NCI-H82 treated with DMSO at 0.1 percent for 48 hours (cell line): ENCODE results near the gene HOXD4.
A peak's percentile ranks its signal among the peaks of the same experiment; 100 is the strongest.

Experiments
- DNase-seq: peaks from one replicate; lab custom pipeline; 2025; ENCODE audit not compliant: unreplicated experiment; lab: John Stamatoyannopoulos, UW

The HOXD4 gene

GRCh38 chr2:176170602-176171305 is 19.4 kb downstream of the HOXD4 start:
- no peak for DNase-seq

GRCh38 chr2:176171351-176172006 is 20.1 kb downstream of the HOXD4 start:
- DNase-seq, result no peak

GRCh38 chr2:176172007-176172894 is 20.9 kb downstream of the HOXD4 start:
- no peak for DNase-seq

DNA sequence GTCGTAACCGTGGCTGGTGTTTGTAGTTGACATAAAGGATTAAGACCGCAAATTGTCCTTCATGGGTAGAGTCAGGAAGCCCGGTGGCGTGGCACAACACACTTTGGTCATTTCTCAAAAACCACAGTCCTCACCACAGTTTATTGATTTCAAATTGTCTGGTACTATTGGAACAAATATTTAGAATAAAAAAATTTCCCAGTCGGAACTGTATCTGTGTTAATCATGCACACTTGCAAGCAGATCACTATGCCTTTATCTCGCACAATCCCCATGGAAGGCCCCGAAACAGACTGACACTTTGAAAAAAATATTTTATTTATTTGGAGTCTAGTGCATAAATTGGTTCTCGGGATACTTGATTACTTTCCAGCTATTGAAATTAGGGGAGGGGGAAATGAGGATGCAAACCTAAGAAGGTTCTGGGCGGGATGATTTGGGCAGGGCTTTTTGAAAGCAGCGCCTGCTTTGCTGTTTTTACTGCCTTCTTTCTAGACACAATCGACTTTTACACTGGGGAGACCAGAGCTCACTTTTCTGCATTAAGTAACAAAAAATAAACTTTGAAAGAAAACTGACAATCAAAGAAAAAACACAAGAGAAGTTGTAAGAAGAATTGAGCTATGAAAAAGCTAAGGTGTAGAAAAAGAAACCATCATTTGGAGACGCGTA is 21.7 kb downstream of the HOXD4 start:
- no peak for DNase-seq

GRCh38 chr2:176173567-176174381 is 22.4 kb downstream of the HOXD4 start:
- DNase-seq, result no peak

DNA sequence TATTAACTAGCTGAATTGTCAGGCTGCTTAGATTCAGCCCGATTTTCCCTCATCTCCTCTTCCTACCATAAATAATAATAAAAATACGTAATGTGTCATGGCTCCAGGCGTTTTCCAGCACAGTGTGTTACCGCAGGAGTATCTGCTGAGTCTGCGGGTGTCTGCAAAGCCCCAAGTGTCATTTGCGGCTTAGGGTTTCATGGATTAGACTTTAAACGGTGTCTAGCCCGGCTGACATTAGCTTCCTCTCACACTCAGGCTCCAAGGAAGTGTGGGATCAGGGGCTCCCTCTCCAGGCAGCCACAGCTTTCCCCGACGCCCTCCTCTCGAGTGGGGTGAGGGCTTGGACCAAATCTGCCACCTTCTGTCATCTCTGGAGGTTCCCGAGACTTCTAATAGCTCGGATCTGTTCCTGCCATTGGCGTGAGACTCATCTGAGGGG is 23.1 kb downstream of the HOXD4 start:
- peak; percentile 59 for DNase-seq

DNA sequence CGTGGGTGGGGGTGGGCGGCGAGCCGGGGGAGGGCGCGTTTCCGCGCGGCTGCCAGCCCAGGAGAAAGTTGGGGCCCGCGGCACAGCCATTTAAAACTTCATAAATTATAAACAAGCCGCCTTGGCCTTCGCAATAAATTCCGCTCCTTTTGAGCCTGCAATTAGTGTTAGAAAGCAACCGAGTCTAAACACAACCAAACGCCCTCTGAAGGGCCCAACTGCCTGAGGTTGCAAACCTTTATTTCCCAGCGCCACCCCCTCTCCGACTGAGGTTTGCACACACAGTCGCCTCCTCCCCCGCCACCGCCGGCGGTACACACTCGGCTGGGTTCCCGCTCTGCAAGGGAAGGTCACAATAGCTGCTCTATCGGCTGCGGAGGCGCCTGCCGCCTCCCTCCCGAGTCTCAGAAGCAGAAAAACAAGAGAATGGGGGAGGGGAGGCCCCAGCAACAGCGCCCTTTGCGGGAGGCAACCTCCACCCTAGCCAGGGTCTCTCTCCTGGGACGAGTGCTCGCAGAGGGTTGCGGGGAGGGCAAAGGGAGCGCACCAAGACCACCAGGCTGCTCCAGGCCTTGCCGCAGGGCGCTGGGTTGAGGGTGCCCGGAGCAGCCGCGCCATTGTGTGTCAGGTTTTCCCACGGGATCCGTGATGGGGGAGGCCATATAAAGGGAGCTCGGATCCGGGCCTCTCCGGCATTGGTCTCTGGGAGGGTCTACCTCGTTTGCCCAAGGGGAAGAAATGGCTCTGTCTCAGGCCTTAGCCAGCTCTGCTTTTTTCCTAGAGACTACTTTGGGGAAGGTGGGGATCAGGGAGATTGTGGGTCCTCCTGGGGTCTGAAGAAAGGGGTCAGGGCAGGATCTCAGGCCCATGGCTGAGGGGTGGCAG is 23.7 kb downstream of the HOXD4 start:
- DNase-seq, result no peak

- no peak for DNase-seq
Measured at GRCh38 chr2:176175709-176176607, 24.6 kb downstream of the HOXD4 start.

DNA sequence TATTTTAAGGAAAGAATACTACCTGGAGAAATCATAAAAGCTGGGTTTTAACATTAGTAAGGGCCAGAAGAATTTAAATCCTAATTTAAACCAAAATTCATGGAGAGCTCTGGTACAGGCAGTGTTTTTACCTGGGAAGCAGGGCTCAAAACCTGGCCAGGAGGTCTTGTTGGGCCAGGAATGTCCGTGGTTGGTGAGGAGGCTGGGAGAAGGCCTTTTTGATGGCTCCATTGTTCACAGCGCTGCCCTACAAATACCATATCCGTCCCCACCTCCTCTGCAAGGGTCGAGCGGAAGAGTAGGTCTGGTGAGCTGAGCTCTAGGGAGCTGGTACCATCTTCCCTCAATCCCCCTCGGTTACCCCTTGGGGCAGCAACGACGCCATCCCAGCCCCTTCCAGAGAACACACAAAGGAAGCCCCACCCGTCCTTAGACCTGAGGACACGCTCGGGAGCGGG is 26.3 kb downstream of the HOXD4 start:
- no peak for DNase-seq

- peak; percentile 25 for DNase-seq
Measured at GRCh38 chr2:176178038-176178756, 26.8 kb downstream of the HOXD4 start.

DNA sequence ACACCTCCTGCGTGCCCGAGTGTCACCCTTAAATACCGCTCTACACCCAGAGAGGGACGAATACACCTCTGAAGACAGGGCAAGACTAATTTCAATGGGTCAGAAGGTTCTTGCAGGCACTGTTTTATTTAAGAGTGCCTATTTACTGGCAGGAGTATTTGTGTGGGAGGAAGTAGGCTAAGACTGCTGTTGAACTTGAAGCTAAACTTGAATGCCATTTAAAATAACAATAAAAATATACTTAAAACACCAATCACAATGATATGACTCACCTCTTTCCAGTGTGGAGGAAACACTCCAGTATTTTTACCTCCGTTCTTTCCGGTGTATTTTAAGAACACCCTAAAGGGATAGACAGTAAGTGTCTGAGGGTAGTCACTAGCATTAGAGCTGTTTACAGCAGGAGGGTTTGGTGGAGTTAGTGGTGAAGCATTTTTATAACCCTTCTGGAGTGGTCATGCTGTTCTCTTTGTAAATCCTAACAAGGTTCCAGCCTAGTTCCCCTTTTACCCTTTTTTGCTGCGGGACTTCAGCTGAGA is 27.5 kb downstream of the HOXD4 start:
- no peak for DNase-seq

- DNase-seq, result no peak
Measured at GRCh38 chr2:176181551-176181950, 30.2 kb downstream of the HOXD4 start.

- no peak for DNase-seq
Measured at GRCh38 chr2:176182671-176183070, 31.3 kb downstream of the HOXD4 start.

- no peak for DNase-seq
Measured at GRCh38 chr2:176184749-176185148, 33.4 kb downstream of the HOXD4 start.

DNA sequence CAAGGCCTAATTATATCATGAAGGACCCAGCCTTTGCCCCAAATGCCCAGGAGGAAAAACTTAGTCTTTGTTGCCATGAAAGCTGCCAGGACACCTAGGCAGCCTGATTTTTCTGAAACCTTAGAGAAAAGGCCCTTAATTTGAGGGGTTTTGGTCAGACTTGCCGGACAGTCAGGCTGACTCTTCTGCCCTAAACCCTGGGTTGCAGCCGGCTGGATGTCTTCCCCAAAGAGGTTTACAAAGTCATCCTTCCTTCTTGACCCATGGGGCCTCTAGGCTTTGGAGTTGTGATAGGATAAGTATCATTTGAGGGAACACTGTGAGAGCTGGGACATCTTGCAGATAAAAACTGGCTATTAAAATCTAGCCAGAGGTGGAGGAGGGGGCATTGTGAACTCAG is 34.7 kb downstream of the HOXD4 start:
- no peak for DNase-seq

DNA sequence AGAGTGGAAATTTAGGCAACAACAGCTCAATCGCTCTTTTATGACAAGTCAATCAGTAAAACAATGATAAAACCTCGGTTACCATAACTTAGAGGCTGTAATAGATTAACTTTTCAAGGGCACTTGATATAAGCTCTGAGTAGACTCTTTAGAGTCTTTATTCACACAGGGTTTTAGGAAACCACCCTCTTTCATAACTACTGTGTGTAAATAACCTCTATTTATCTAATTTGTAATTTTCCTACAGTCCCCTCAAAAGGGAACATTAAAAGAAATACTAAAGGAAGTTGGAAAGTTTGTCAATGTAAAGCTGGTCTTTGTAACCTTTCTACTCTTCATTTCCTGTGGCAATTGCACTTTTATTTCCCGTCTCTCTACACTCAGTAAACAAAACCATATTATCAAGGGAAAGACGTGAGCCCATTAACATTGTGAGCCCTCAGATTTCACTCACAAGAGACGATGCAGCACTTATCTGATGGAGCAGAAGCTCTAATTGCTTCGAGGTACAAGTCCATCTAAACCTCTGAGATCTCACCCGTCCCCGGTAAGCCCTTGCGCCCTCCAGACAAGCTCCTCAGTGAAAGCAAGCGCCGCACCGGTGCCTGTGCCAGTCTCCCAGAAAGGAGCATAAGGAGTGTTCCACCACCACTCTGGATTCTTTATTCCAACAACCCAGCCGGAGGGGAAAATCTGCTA is 36.0 kb downstream of the HOXD4 start:
- no peak for DNase-seq
